ENCODE results near the gene CRAMP1.
"Not testable (repeated sequence)": the region's sequence is repeated elsewhere in the genome, so short reads cannot be mapped to it uniquely, and the experiment has no call there.

CRAMP1 gene

DNA sequence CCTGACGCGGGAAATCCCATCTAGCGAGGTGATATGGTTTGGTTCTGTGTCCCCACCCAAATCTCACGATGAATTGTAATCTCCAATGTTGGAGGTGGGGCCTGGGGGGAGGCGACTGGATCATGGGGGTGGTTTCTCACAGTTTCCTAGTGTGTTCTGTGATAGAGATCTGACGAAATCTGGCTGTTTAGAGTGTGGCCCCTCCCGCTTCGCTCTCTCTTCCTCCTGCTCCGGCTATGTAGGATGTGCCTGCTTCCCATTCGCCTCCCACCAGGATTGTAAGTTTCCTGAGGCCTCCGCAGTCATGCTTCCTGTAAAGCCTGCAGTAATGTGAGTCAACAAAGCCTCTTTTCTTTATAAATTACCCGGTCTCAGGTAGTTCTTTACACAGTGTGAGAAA lies 31.9 kb upstream of the CRAMP1 start:
- Histone ChIP-seq H3K36me3 (ENCODE audit: control insufficient read depth in 2 of 2, insufficient read depth in 2 of 2, low read length in 2 of 2) (peaks cover 24 to 44% of the 10 kb centered on the region in 2 donors), H3K4me1 (ENCODE audit: control insufficient read depth, insufficient read depth, low read length) (no peaks in the 10 kb centered on the region), H3K27ac (ENCODE audit: low read length) (no peak overlapping the region)

DNA sequence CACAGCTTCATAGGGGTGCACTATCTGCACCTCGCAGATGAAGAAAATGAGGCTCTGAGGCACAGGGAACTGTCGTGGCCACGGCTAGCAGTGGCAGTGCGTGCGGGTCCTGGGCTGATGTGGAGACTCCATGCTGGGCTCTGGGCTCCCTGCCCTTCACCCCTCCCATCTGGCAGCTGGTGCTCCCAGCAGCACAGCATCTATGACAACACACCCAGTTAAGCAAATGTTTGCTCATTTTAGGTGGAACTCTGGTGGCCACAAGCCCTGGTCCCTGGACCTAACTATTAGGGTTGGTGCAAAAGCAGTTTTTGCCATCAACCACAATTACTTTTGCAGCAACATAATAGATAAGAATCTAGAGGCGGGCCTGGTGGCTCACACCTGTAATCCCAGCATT lies 31.2 kb upstream of the CRAMP1 start:
- Histone ChIP-seq H3K9ac (ENCODE audit: low read length in 2 of 2) (no peak overlapping the region), H3K36me3 (ENCODE audit: control insufficient read depth in 2 of 2, insufficient read depth in 2 of 2, low read length in 2 of 2) (peaks cover 24 to 44% of the 10 kb centered on the region in 2 donors), H3K27ac (ENCODE audit: low read length) (no peak overlapping the region), H3K9me3 (ENCODE audit: control insufficient read depth in 2 of 2, low read length in 2 of 2) (no peaks in the 10 kb centered on the region), H3K4me1 (ENCODE audit: control insufficient read depth, insufficient read depth, low read length) (no peaks in the 10 kb centered on the region), H3K4me3 (ENCODE audit: low read length in 2 of 2) (no peak overlapping the region), H3K27me3 (ENCODE audit: control insufficient read depth in 1 of 2, insufficient read depth in 2 of 2, low read length in 2 of 2) (no peaks in the 10 kb centered on the region)

More for the DNA sequence above, 31.9 kb upstream of the CRAMP1 start:
- Histone ChIP-seq H3K9me3 (ENCODE audit: control insufficient read depth in 2 of 2, low read length in 2 of 2) (no peaks in the 10 kb centered on the region), H3K27me3 (ENCODE audit: control insufficient read depth in 1 of 2, insufficient read depth in 2 of 2, low read length in 2 of 2) (no peaks in the 10 kb centered on the region), H3K4me3 (ENCODE audit: low read length in 2 of 2) (no peak overlapping the region), H3K9ac (ENCODE audit: low read length in 2 of 2) (no peak overlapping the region)

DNA sequence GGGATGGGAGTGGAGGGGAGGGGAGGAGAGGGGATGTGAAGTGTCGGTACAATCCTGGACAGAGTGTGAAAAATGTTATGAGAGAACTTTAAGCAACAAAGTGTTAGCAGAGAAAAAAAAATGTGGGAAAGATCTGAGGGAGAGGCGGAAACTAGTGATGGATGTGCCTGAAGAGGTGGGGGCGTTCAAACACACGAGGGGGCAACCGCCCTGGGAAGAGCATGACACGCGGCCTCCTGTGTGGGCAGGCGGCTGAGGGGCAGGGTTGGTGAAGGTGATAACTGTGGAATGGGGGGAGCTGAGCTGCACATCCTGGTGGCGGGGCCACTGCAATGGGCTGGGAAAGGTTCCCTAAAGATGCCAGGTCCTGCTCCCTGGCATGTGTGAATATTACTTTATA lies 30.4 kb upstream of the CRAMP1 start:
- no peak overlapping the region for H3K4me3 ChIP-seq (ENCODE audit: low read length in 2 of 2)
- peaks cover 29 to 49% of the 10 kb centered on the region in 2 donors for H3K36me3 ChIP-seq (ENCODE audit: control insufficient read depth in 2 of 2, insufficient read depth in 2 of 2, low read length in 2 of 2)
- H3K9ac ChIP-seq (ENCODE audit: low read length in 2 of 2): no peak overlapping the region
- H3K27me3 ChIP-seq (ENCODE audit: control insufficient read depth in 1 of 2, insufficient read depth in 2 of 2, low read length in 2 of 2): no peaks in the 10 kb centered on the region
- no peaks in the 10 kb centered on the region for H3K4me1 ChIP-seq (ENCODE audit: control insufficient read depth, insufficient read depth, low read length)
- no peaks in the 10 kb centered on the region for H3K9me3 ChIP-seq (ENCODE audit: control insufficient read depth in 2 of 2, low read length in 2 of 2)
- H3K27ac ChIP-seq (ENCODE audit: low read length): no peak overlapping the region

DNA sequence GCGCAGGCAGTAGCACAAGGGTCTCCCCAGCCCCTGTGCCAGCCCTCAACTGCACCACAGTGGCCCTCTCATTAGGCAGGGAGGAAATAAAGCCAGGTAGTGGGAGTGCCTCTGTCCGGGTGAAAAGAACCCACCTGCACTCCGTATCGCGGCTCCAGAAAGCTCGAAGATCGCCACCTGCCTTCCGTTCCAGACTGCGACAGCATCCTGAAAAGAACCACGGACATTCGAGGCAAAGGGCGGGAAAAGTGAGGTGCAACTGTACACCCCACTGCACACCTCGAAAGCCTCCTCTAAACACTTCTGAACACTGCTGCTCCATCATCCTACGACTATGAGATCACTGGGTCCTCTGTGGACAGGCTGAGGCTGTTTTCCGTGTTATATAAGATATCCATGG lies 29.0 kb upstream of the CRAMP1 start:
- peaks cover 29 to 52% of the 10 kb centered on the region in 2 donors for H3K36me3 ChIP-seq (ENCODE audit: control insufficient read depth in 2 of 2, insufficient read depth in 2 of 2, low read length in 2 of 2)
- no peaks in the 10 kb centered on the region for H3K4me1 ChIP-seq (ENCODE audit: control insufficient read depth, insufficient read depth, low read length)
- H3K27ac ChIP-seq (ENCODE audit: low read length): no peak overlapping the region
- H3K27me3 ChIP-seq (ENCODE audit: control insufficient read depth in 1 of 2, insufficient read depth in 2 of 2, low read length in 2 of 2): no peaks in the 10 kb centered on the region
- H3K9me3 ChIP-seq (ENCODE audit: control insufficient read depth in 2 of 2, low read length in 2 of 2): no peaks in the 10 kb centered on the region
- H3K9ac ChIP-seq (ENCODE audit: low read length in 2 of 2): no peak overlapping the region
- H3K4me3 ChIP-seq (ENCODE audit: low read length in 2 of 2): no peak overlapping the region

DNA sequence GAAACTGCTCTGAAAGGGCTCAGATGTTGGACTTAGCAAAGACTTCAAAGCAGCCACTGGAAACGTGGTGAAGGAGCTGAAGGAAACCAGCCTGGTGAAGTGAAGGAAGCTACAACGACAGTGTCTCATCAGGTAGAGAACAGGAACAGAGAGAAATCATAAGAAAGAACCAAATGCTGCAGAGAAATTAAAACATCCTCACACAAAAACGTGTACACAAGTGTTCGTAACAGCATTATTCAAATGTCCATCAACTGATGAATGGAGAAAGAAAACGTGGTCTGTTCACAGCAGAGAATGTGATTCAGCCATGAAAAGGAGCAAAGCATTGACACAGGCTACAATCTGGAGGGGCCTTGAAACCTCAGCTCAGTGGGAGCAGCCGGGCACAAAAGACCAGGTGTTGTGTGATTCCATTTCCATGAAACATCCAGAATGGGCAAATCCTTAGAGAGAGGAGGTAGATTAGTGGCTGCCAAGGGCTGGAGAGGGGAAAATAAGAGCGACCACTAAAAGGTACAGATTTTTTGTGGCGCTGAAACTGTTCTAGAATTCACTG lies 27.2 kb upstream of the CRAMP1 start:
- Histone ChIP-seq H3K27ac (ENCODE audit: low read length) (no peak overlapping the region), H3K36me3 (ENCODE audit: control insufficient read depth in 2 of 2, insufficient read depth in 2 of 2, low read length in 2 of 2) (peaks cover 30 to 49% of the 10 kb centered on the region in 2 donors)

DNA sequence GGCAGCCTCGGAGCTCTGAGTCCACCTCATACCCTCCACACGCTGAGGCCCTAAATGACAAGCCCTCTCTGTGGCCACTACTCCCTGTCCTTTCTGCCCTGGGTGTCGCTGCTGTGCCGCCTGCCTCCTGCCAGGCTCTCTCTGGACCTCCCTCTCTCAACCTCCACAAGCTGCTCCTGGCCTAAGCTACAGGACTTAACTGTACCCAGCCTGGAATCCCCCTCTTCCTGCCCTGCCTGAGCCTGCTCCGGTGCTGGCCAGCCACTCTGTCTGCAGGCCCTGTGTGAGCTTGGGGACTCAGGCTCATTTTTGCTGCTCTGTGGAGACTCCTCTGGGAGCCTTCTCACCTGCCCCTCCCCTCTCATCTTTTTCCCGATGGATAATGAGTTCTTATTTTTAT lies 21.8 kb upstream of the CRAMP1 start:
- Histone ChIP-seq H3K4me1 (ENCODE audit: control insufficient read depth, insufficient read depth, low read length) (no peaks in the 10 kb centered on the region), H3K4me3 (ENCODE audit: low read length in 2 of 2) (no peak overlapping the region), H3K36me3 (ENCODE audit: control insufficient read depth in 2 of 2, insufficient read depth in 2 of 2, low read length in 2 of 2) (peaks cover 15 to 36% of the 10 kb centered on the region in 2 donors), H3K27me3 (ENCODE audit: control insufficient read depth in 1 of 2, insufficient read depth in 2 of 2, low read length in 2 of 2) (no peaks in the 10 kb centered on the region), H3K9ac (ENCODE audit: low read length in 2 of 2) (no peak overlapping the region), H3K27ac (ENCODE audit: low read length) (no peak overlapping the region), H3K9me3 (ENCODE audit: control insufficient read depth in 2 of 2, low read length in 2 of 2) (no peaks in the 10 kb centered on the region)

More for the DNA sequence above, 27.2 kb upstream of the CRAMP1 start:
- no peak overlapping the region for H3K9ac ChIP-seq (ENCODE audit: low read length in 2 of 2)
- H3K9me3 ChIP-seq (ENCODE audit: control insufficient read depth in 2 of 2, low read length in 2 of 2): no peaks in the 10 kb centered on the region
- H3K27me3 ChIP-seq (ENCODE audit: control insufficient read depth in 1 of 2, insufficient read depth in 2 of 2, low read length in 2 of 2): no peaks in the 10 kb centered on the region
- H3K4me3 ChIP-seq (ENCODE audit: low read length in 2 of 2): no peak overlapping the region
- no peaks in the 10 kb centered on the region for H3K4me1 ChIP-seq (ENCODE audit: control insufficient read depth, insufficient read depth, low read length)

DNA sequence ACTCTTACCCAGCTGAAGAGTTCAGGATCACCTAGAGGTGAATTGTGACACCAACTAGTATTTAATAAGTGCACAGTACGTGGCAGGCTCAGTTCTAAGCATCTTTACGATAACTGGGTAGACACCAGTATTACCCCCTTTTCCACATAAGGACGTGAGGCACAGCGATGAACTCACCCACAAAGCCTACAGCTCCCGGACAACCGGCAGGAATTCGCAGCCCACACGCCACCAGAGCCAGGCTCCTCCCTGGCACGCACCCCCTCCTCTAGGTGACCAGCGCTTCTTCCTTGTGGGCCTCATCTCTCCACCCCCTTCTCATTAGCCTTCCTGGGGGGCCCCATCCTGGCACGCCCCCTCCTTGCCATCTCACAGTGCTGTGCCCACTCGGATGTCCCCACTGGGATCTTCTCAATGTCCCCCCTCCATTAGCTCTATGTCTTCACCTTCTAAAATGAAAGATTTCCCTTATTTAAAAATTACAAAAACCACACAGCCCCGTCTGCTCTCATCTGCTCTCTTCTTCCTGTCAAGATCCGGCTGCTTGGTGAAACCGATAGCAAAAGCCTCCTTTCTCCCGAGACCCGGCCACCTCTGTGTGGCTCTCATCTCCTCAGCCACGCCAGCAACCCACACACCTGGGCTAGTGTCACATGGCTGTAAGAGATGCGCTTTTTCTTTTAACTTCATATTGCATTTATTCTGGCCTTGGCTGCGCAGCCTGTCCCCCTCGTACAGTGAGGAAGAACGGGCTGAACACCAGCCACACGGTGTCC lies 21.0 kb upstream of the CRAMP1 start:
- Histone ChIP-seq H3K27ac (ENCODE audit: low read length) (no peak overlapping the region), H3K9me3 (ENCODE audit: control insufficient read depth in 2 of 2, low read length in 2 of 2) (no peaks in the 10 kb centered on the region), H3K36me3 (ENCODE audit: control insufficient read depth in 2 of 2, insufficient read depth in 2 of 2, low read length in 2 of 2) (peaks cover 15 to 35% of the 10 kb centered on the region in 2 donors), H3K27me3 (ENCODE audit: control insufficient read depth in 1 of 2, insufficient read depth in 2 of 2, low read length in 2 of 2) (no peaks in the 10 kb centered on the region), H3K4me1 (ENCODE audit: control insufficient read depth, insufficient read depth, low read length) (no peaks in the 10 kb centered on the region), H3K4me3 (ENCODE audit: low read length in 2 of 2) (no peak overlapping the region), H3K9ac (ENCODE audit: low read length in 2 of 2) (no peak overlapping the region)

DNA sequence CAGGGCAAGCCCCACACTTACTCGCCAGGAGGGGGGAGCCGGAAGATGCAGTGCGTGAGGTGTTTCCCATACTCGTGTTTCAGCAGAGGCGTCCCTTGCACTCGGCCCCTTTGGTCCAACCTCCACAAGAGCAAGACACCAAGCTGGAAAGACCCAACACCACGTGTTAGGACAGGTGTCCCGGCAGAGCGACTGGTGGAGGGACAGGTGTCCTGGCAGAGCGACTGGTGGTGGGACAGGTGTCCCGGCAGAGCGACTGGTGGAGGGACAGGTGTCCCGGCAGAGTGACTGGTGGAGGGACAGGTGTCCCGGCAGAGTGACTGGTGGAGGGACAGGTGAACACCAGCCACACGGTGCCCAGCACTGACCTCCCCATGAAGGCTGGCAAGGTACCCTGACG lies 19.7 kb upstream of the CRAMP1 start:
- no peaks in the 10 kb centered on the region for H3K27me3 ChIP-seq (ENCODE audit: control insufficient read depth in 1 of 2, insufficient read depth in 2 of 2, low read length in 2 of 2)
- H3K9ac ChIP-seq (ENCODE audit: low read length in 2 of 2): no peak overlapping the region
- no peak overlapping the region for H3K4me3 ChIP-seq (ENCODE audit: low read length in 2 of 2)
- H3K27ac ChIP-seq (ENCODE audit: low read length): no peak overlapping the region
- H3K36me3 ChIP-seq (ENCODE audit: control insufficient read depth in 2 of 2, insufficient read depth in 2 of 2, low read length in 2 of 2): peaks cover 10 to 31% of the 10 kb centered on the region in 2 donors
- H3K9me3 ChIP-seq (ENCODE audit: control insufficient read depth in 2 of 2, low read length in 2 of 2): no peaks in the 10 kb centered on the region
- H3K4me1 ChIP-seq (ENCODE audit: control insufficient read depth, insufficient read depth, low read length): no peaks in the 10 kb centered on the region

DNA sequence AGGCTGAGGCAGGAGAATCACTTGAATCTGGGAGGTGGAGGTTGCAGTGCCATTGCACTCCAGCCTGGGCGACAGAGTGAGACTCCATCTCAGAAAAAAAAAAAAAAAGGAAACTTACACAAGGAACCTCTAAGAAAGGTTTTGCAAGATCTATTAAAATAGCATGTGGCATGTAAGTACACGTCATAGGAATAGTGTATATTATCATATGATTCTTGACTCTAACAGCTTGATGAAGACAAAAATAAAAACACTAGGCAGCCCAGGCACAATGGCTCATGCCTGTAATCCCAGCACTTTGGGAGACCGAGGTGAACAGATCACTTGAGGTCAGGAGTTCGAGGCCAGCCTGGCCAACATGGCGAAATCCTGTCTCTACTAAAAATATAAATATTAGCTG lies 16.6 kb upstream of the CRAMP1 start:
- not testable (repeated sequence) for H3K27ac ChIP-seq (ENCODE audit: low read length); H3K4me1 ChIP-seq (ENCODE audit: control insufficient read depth, insufficient read depth, low read length); H3K27me3 ChIP-seq (ENCODE audit: control insufficient read depth in 1 of 2, insufficient read depth in 2 of 2, low read length in 2 of 2); H3K9ac ChIP-seq (ENCODE audit: low read length in 2 of 2); H3K9me3 ChIP-seq (ENCODE audit: control insufficient read depth in 2 of 2, low read length in 2 of 2); H3K4me3 ChIP-seq (ENCODE audit: low read length in 2 of 2)
- H3K36me3 ChIP-seq (ENCODE audit: control insufficient read depth in 2 of 2, insufficient read depth in 2 of 2, low read length in 2 of 2): peaks cover 4 to 17% of the 10 kb centered on the region in 2 donors

DNA sequence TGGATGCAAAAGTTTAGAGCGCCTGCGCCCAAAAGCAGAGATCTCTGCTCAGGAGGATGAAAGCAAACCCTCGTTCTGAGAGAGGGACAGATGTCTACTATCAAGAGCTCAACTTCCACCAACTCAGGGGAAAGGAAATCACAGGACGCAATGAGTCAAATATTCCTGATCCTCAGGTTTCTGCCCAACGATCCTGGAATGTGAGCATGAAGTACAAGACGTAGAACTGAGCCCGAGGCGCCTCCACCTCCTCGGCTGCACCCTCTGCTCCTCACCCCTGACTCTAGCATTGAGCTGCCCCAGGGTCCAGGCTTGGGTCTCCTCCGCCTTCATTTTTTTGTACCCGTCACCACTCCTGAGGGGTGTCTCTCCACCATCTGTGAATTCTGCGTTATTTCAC lies 15.6 kb upstream of the CRAMP1 start:
- Histone ChIP-seq H3K27me3 (ENCODE audit: control insufficient read depth in 1 of 2, insufficient read depth in 2 of 2, low read length in 2 of 2) (no peaks in the 10 kb centered on the region), H3K27ac (ENCODE audit: low read length) (no peak overlapping the region)

DNA sequence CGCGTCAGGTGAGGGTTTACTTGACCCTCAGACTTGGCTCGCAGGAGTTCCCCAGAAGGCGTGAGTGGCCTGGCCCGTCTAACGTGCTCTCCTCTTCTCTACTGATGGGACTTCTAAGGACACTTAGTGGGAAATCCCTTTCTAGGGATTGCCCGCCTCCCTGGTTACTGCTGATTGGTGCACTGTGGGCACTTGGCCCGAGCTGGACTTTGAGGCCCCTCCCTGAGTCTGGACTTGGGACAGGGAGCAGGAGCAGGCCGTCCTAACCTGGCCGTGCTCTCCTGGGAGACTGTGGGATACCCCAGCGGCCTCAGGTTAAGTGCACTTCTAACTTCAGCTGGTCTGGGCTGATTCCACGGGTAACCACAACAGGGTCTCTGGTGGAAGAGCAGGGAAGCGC lies 15.0 kb upstream of the CRAMP1 start:
- H3K27ac ChIP-seq (ENCODE audit: low read length): no peak overlapping the region
- H3K36me3 ChIP-seq (ENCODE audit: control insufficient read depth in 2 of 2, insufficient read depth in 2 of 2, low read length in 2 of 2): peaks cover 12 to 24% of the 10 kb centered on the region in 2 donors
- H3K4me1 ChIP-seq (ENCODE audit: control insufficient read depth, insufficient read depth, low read length): no peaks in the 10 kb centered on the region
- H3K27me3 ChIP-seq (ENCODE audit: control insufficient read depth in 1 of 2, insufficient read depth in 2 of 2, low read length in 2 of 2): no peaks in the 10 kb centered on the region
- no peak overlapping the region for H3K4me3 ChIP-seq (ENCODE audit: low read length in 2 of 2)
- no peak overlapping the region for H3K9ac ChIP-seq (ENCODE audit: low read length in 2 of 2)
- no peaks in the 10 kb centered on the region for H3K9me3 ChIP-seq (ENCODE audit: control insufficient read depth in 2 of 2, low read length in 2 of 2)

More for the DNA sequence above, 15.6 kb upstream of the CRAMP1 start:
- Histone ChIP-seq H3K4me3 (ENCODE audit: low read length in 2 of 2) (no peak overlapping the region), H3K9me3 (ENCODE audit: control insufficient read depth in 2 of 2, low read length in 2 of 2) (no peaks in the 10 kb centered on the region), H3K36me3 (ENCODE audit: control insufficient read depth in 2 of 2, insufficient read depth in 2 of 2, low read length in 2 of 2) (peaks cover 8 to 22% of the 10 kb centered on the region in 2 donors), H3K4me1 (ENCODE audit: control insufficient read depth, insufficient read depth, low read length) (no peaks in the 10 kb centered on the region), H3K9ac (ENCODE audit: low read length in 2 of 2) (no peak overlapping the region)

All from stomach smooth muscle (tissue), 2 donors.